GM19463 (cell line): ENCODE measurements around the gene LEMD2.

Source experiments
- ATAC-seq: cut with Tn5 transposase; IDR thresholded peaks from one replicate; pipeline ENCODE4 v1.9.1; 2021; ENCODE audit warnings: mild to moderate bottlenecking, moderate library complexity; ENCODE audit not compliant: unreplicated experiment

The LEMD2 gene

GRCh38 chr6:33777398-33778388 lies 11.2 kb downstream of the LEMD2 start:
- no peak for ATAC-seq

- no peak for ATAC-seq
These were observed 12.2 kb downstream of the LEMD2 start for GRCh38 chr6:33776764-33777163.

DNA sequence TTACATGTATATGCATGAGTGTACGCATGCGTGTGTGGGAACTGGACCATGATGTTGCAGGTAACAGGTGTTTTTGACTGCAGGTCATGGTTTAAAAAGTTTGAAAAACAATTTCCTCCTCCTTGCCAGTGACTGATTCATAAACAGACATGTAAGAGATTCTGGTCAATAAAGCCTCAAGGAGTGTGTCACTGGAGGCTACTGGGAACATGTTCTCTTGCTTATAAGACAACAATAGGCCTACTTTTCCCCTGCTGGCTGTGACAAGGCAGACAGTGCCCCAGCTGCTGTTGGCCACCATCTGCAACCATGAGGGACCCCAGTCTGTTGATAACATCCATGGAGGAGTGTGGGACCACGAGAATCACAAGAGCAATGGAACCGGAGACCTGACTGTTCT lies 12.7 kb downstream of the LEMD2 start:
- ATAC-seq: no peak

GRCh38 chr6:33774774-33775173 lies 14.2 kb downstream of the LEMD2 start:
- no peak for ATAC-seq

DNA sequence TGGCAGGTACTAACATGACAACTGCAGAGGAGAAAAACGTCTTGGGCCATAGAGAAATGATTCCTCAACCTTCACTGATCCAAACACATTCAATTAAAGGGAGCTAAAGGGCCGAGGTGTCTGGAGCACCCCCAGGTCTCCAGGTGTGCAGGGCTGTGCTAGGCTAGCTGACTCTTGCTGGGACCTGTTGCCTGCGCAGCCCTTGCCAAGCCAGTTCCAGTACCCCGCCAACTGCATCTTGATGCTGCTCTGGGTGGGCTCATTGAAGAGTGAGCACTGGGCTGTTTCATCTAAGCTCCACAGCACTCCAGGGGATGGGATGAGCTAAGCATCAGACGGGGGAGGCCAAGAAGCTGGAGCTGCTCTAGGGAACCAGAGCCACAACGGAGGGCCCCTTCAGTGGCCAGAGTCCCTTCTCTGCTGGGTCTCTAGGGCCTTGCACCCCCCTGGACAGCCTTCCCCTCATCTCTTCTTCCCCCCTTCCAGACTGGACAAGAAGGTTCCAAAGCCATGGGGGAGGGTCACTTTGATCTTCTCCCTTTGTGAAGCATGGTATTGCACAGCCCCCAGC lies 15.9 kb downstream of the LEMD2 start:
- ATAC-seq: no peak

DNA sequence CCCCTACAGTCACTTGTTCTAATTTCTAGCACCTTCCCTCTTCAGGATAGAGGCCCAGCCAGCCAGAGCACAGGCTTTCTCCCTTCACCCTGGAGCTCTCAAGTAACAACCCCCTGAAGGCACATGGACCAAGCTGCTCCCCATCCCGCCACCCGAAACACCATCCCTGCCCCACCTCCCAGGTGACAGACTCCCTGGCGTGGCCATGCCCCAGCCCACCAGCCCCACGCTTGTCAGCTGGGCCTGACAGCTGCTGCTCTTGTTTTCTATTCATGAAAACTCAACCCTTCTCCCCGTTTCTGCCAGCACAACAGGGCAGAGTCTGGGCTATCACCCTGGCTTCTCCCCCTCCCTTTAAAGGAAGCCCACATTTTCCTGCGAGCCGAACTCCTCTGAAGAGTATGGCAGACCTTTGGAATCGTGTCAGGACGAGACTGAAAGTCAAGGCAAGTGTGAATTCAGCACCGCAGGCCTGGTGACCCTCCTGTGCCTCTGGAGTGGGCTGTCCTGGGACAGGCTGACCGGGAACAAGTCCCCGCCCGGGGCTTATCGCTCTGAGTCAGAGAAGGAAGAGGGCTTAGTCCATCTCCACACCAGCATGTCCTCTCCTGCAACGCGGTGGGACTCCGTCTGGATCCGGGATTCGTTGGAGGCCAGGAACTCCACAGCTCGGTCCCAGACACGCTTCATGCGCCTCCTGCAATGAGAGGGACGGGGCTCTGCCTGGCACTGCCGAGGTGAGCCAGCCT lies 16.7 kb downstream of the LEMD2 start:
- ATAC-seq: no peak

DNA sequence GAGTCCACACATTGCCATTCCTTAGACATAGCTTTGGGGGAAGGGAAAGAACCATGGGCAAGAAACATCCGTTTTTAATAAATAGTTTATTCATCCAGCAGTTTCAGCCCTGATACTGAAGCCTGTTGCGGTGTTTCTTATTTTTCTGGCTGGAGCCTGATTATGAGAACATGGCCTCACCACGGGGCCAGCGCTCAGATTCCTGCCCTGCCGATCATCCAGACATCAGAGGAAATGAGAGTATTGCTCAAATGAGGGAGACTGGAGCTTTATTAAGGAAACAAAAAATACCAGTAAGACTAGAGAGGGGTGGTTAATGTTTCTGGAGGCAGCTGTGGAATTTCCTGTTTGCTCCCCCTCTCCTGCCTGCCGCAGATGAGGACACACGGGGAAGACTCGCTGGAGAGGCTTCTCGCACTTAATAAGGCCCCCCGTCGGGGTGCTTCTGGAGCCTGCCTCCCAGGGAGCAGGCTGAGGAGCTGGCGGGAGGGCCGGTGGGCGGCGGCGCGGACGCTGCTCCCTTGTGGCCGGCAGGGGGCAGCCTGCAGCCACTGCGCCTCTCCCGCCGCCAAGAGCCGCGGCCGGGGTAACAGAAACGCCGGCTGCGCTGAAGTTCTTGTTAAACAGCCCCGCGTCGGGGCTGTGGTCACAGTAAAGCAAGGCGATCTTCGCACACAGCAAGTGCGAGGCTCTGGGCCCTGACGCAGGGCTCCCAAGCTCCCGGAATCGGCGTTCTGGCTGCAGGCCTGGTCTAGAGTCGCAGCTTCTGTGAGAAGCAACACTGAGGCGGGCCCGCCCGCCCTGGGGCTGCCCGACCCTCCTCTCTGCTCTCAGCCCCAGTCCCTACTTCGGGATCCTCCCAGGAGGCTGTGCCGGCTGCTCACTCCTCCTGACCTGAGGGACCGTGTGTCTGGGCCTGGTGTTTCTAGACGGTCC lies 17.5 kb downstream of the LEMD2 start:
- ATAC-seq: no peak

GRCh38 chr6:33770833-33771145 lies 18.1 kb downstream of the LEMD2 start:
- no peak for ATAC-seq

GRCh38 chr6:33770124-33770832 lies 18.7 kb downstream of the LEMD2 start:
- ATAC-seq: no peak

DNA sequence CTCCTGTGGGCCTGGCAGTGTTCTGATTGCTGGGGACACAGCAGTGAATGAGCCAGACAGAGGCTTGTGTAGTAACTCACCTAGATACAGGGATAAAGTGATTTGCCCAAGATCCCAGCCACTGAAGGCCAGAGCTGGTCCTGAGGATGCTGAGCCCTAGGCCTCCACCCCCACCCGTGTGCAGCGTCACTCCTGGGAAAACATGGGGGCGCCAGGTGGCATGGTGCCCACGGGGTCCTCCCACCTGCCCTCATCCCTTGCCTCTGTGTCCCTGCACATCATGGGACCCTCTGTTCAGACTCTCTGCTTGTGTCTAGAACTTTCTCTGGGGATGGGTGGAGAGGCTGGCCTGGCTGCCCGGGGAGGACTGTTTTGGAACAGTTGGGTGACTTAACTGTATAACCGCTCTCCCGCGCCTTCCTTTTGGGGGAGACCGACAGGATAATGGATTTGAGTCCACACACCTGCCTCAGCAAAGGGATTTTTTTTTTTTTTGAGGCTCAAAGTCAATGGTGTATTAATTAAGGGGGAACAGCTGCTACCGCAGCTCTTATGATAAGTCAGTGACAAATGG lies 19.6 kb downstream of the LEMD2 start:
- no peak for ATAC-seq

DNA sequence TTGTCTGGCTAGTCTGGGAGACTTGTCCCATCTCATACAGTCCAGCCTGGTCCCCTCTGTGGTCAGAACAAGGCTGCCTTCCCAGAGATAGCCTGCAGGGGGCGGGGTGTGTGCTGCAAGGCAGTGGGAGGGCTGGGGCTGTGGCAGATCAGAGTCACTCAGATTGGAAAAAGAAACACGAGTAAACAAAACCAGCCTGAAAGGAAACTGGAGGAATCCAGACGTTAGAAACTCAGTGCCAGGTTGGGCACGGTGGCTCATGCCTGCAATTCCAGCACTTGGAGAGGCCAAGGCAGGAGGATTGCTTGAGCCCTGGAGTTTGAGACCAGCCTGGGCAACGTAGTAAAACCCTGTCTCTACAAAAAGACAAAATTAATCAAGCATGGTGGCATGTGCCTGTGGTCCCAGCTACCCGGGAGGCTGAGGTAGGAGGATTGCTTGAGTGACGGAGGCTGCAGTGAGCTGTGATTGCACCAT lies 20.2 kb downstream of the LEMD2 start:
- no peak for ATAC-seq

GRCh38 chr6:33766921-33767907 lies 21.7 kb downstream of the LEMD2 start:
- no peak for ATAC-seq

DNA sequence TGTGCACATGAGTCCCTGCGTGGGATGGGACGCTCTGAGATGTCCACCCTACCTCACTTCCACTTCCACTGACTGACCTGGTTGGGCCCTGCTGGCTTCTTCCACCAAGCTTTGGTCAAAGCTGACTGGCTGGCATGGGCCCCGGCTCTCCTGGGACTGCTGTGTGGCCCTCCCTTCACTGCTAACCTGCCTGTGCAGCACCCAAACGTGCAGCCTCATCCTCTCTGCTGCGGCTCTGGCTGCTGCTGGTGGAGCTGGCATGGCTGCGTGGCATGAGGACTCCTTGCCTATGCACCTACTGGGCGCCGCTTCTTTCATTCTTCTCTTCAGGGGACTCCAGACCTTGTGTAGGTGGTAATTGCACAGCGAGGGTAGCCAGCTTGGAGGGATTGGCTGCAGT lies 23.6 kb downstream of the LEMD2 start:
- no peak for ATAC-seq

DNA sequence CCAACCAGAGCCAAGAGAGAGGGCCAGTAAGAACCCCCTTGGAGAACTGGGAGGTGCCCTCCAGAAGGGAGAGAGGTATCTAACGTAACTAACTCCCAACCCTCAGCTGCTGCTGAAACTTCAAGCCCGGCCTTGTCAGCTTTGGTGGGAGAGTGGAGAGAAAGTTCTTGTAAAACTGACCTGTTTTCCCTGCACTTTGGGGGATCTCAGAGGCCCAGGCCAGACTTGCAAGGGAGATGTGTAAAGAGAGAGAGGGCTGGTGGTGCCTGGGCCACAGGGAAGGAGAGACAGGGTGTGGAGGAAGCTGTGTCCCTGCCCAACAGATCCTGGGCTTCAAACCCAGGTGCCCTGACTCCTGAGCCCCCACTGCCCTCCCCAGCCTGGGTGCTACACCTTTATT lies 24.9 kb downstream of the LEMD2 start:
- ATAC-seq: no peak

- no peak for ATAC-seq
These were observed 25.4 kb downstream of the LEMD2 start for GRCh38 chr6:33763483-33763882.

- no peak for ATAC-seq
These were observed 26.2 kb downstream of the LEMD2 start for GRCh38 chr6:33762713-33763112.

DNA sequence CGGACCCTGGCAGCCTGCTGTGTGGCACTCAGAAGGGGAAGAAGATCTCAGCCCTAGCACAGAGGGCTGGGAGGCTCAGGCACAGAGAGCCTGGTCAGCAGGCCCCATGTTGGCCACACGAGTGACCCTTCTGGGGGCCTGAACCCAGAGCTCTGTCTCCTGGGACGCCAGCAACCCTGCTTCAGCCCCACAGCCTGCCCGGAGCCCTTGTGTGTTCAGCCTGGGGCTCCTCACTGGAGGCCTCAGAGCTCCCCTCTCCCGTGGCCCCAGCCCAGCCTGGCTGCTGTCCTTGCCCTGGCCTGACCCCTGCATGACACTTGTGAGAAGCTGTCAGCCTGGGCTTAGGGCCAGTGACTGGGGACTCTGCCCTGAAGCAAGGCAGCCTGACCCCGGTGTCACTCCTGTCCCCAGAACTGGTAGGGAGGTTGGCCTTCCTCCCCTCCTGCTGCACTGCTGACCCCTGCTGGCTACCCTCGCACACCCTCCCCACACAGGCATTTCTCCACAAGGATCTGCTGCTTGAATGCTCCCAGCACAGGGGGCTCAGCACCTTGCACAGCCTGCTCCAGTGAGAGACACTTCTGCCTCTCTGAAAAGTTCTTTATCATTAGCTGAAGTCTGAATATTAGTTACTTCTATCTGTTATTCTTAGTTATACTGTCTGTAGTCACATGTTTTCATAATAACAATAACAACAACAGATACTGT lies 26.9 kb downstream of the LEMD2 start:
- no peak for ATAC-seq

GRCh38 chr6:33761581-33761921 lies 27.4 kb downstream of the LEMD2 start:
- ATAC-seq: no peak
